ENCODE measurements around the gene FEZF2. TPM values are rescaled to one million over a fixed set of nuclear protein-coding genes. Genes with fewer than 3 reads are reported as not detected.

Gene FEZF2
- total RNA-seq, 1 donor from 2014 or later: not detected

DNA sequence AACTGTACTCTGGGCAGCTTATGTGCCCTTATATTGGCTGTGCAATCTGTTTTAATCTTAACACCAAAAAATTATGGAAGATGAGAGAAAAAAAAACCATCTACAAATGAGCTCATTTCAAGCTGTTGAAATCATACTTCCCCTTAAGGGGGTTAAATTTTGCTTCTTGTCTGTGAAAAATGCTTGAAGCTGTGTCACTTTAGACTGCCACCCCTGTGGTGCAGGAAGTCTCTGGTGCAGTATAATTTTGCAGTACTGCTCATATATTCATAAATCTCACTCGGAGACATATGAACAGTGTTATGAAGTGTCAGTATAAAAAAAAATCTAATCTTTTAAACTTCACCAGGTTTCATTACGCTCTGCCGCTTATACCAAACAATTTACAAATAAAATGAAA is 30.4 kb upstream of the FEZF2 start:
- Mint-ChIP-seq H3K27ac (no peak overlapping the region), H3K4me1 (ENCODE audit: low read depth) (no peaks in the 10 kb centered on the region), H3K27me3 (no peaks in the 10 kb centered on the region), H3K4me3 (ENCODE audit: low read depth) (no peak overlapping the region), H3K9me3 (ENCODE audit: low read depth) (no peaks in the 10 kb centered on the region), H3K36me3 (ENCODE audit: insufficient read depth) (peaks cover 6% of the 10 kb centered on the region)
- no peak for DNase-seq (ENCODE audit: low spot score, unreplicated experiment)
- TF ChIP-seq, protein P1, sequence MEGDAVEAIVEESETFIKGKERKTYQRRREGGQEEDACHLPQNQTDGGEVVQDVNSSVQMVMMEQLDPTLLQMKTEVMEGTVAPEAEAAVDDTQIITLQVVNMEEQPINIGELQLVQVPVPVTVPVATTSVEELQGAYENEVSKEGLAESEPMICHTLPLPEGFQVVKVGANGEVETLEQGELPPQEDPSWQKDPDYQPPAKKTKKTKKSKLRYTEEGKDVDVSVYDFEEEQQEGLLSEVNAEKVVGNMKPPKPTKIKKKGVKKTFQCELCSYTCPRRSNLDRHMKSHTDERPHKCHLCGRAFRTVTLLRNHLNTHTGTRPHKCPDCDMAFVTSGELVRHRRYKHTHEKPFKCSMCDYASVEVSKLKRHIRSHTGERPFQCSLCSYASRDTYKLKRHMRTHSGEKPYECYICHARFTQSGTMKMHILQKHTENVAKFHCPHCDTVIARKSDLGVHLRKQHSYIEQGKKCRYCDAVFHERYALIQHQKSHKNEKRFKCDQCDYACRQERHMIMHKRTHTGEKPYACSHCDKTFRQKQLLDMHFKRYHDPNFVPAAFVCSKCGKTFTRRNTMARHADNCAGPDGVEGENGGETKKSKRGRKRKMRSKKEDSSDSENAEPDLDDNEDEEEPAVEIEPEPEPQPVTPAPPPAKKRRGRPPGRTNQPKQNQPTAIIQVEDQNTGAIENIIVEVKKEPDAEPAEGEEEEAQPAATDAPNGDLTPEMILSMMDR (IDR thresholded peaks at IDR 0.05; ENCODE audit: unreplicated experiment): no peak

DNA sequence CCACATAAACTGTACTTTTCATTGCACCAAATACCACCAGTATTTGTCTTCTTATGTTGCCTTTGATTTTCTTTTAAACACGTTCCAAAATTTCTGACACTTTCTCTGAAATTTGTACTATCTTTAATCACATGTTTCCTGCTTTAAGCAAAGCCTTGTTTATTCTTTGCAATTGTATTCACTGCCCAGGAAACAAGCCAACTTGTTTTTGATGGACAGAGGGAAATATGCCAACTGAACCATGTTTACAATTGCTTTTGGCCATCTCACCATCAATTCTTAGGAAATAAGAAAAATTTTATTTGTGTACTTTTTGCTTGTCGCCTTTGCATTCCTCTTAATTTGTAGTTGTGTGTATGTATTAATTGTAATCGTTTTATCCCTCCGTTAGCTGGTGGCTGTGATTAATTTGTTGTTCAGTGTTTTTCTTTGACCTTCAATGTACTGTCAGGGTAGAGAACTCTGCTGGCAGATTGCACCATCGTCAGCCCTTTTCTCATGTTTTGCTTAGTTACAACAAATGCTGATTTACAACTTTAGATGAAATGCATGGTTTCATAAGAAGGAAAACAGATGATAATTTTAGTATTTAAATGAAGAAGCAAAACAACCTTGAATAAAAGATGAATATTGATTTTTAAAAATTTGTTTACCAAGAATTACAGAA is 19.4 kb upstream of the FEZF2 start:
- Mint-ChIP-seq H3K9me3 (ENCODE audit: low read depth) (peaks cover 5% of the 10 kb centered on the region), H3K36me3 (ENCODE audit: insufficient read depth) (peaks cover 1% of the 10 kb centered on the region), H3K4me3 (ENCODE audit: low read depth) (no peak overlapping the region), H3K4me1 (ENCODE audit: low read depth) (no peaks in the 10 kb centered on the region), H3K27ac (no peak overlapping the region), H3K27me3 (peaks cover 29% of the 10 kb centered on the region)
- no peak for DNase-seq (ENCODE audit: low spot score, unreplicated experiment)
- TF ChIP-seq, protein P1 (IDR thresholded peaks at IDR 0.05; ENCODE audit: unreplicated experiment): no peak

DNA sequence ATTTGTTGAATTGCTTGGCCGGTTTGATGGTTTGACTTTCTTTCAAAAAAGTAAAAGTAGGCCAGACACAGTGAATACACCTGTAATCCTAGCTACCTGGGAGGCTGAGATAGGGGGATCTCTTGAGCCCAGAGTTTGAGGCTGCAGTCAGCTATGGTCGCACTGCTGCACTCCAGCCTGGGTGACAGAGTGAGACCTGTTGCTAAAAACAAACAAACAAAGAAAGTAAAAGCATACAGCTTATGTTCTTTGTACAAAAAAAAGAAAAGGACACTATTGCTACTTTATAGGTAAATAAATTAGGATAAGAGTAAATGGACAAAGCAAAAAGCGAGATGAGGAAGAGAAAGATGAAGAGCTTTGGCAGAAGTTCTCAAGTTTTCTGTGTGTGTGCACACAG is 13.9 kb upstream of the FEZF2 start:
- Mint-ChIP-seq H3K9me3 (ENCODE audit: low read depth) (peaks cover 5% of the 10 kb centered on the region), H3K4me3 (ENCODE audit: low read depth) (no peak overlapping the region), H3K27me3 (peaks cover 59% of the 10 kb centered on the region), H3K36me3 (ENCODE audit: insufficient read depth) (no peaks in the 10 kb centered on the region), H3K4me1 (ENCODE audit: low read depth) (no peaks in the 10 kb centered on the region), H3K27ac (no peak overlapping the region)
- no peak for DNase-seq (ENCODE audit: low spot score, unreplicated experiment)
- TF ChIP-seq, protein P1 (IDR thresholded peaks at IDR 0.05; ENCODE audit: unreplicated experiment): no peak

DNA sequence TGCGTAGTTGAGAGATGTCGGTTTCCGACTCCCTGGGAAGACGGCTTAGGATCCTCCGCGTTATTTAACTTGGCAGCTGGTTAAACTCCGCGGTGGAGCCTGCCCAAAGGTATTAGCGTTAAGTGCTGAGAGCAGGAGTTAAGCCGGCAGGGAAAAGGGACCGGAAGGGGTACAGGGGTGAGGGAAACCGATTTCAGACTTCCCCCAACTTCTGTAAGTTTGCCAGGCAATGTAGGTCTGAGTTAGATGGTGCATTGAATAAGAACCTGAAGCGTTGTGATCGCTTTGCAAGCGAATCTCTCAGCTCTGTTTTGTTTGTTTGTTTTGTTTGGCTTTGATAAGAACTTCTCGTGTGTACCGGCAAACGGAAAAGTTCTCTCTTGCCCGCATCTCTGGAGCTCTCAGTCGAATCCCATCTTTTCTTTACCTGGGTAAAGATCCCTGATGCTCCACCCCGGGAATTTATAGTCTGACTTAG is 6.0 kb upstream of the FEZF2 start:
- Mint-ChIP-seq H3K9me3 (ENCODE audit: low read depth) (no peaks in the 10 kb centered on the region), H3K27me3 (peaks cover 95% of the 10 kb centered on the region), H3K36me3 (ENCODE audit: insufficient read depth) (no peaks in the 10 kb centered on the region), H3K27ac (no peak overlapping the region), H3K4me3 (ENCODE audit: low read depth) (no peak overlapping the region), H3K4me1 (ENCODE audit: low read depth) (peaks cover 2% of the 10 kb centered on the region)
- no peak for DNase-seq (ENCODE audit: low spot score, unreplicated experiment)
- TF ChIP-seq, protein P1 (IDR thresholded peaks at IDR 0.05; ENCODE audit: unreplicated experiment): no peak

DNA sequence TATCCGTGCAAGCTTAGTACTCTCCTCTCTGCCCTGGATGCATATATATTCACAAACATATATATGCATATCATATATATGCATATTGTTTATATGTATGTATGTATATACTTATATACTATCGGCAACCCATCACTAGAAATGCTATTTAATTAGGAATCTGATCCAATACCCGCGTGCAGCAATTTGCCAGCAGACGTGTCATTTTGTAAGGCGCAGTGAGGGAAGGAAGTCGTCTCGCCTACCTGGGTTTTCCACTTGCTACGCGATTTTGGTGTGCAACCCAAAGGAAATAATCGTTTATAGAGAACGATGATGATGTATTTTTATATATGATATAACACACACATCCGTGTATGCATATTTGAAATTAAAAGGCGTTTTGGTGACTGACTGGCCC is 5.6 kb upstream of the FEZF2 start:
- no peaks in the 10 kb centered on the region for H3K36me3 Mint-ChIP-seq (ENCODE audit: insufficient read depth)
- H3K27me3 Mint-ChIP-seq: peaks cover 98% of the 10 kb centered on the region
- H3K9me3 Mint-ChIP-seq (ENCODE audit: low read depth): no peaks in the 10 kb centered on the region
- H3K4me1 Mint-ChIP-seq (ENCODE audit: low read depth): peaks cover 2% of the 10 kb centered on the region
- H3K4me3 Mint-ChIP-seq (ENCODE audit: low read depth): no peak overlapping the region
- TF ChIP-seq, protein P1 (IDR thresholded peaks at IDR 0.05; ENCODE audit: unreplicated experiment): no peak
- no peak overlapping the region for H3K27ac Mint-ChIP-seq
- no peak for DNase-seq (ENCODE audit: low spot score, unreplicated experiment)
